ENCODE measurements around the gene ZNF415.
"Not testable (repeated sequence)": the region's sequence is repeated elsewhere in the genome, so short reads cannot be mapped to it uniquely, and the experiment has no call there.

Gene ZNF415

DNA sequence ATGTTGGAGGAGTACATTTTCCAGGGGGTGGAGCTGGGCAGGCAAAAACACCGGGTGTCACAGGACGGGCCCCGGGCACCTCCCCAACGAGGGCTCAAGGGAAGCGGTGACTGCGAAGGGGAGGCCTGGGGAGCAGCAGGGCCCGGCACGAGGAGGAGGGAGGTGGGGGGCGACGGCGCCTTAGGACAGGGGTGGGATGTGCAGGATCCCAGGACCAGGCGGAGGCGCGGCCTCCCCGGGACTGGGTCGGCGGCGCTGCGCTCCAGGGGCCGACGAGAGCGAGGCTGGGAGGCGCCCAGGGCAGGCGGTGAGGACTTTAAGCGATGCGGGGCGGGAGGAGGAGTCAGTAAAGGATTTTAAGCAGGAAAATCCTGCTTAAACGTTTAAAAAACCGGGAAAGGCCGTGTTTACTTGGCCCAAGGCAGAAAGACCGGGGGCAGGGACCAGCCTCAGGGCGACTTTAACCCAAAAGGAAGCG lies 29.9 kb downstream of the ZNF415 start:
- DNase-seq (ENCODE audit: low read depth in 2 of 2): peak in 1 of 2 donors; percentile 12

DNA sequence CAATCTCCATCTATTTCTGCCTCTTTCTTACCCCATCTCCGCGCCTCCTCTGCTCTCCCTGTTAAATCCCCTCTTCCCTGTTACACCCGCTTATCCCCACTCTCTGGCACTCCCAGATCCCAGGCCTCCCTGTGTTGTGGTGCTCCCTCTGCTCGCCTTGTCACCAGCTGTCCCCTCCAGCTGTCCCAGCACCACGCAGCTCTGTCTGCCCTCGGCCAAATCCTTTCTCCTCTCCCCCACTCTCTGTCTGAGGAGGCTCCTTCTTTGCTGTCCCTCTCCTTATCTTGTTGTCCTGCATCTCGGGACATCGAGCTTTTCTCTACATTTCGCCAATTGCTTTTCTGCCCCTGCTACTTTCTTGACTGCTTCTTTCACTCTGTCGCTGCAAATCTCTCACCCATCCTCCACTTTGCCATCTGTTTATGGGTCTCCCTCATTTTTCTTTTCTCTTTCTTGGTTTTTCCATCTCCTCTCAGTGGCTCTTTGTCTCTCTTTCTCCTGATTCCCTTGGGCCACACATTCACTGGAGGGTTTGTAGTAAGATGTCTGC lies 30.4 kb downstream of the ZNF415 start:
- DNase-seq (ENCODE audit: low read depth in 2 of 2): no peak

DNA sequence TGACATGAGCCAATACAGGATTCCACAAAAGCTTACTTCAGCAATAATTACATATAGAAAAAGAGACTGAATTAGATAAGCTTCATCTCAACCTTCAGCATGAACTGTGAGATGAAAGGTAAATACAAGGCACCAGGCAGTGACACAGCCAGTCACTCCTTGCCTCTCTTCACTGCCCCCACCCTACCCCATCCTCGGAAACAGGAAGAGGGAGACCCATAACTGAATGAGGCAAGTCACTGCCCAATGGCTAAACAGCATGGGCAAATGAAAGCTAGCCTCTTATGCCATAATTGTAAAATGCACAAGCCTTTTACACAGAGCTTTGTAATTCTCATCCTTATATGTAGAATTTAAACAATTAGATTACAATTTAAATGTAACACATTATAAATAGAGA lies 31.2 kb downstream of the ZNF415 start:
- DNase-seq (ENCODE audit: low read depth in 2 of 2): no peak

DNA sequence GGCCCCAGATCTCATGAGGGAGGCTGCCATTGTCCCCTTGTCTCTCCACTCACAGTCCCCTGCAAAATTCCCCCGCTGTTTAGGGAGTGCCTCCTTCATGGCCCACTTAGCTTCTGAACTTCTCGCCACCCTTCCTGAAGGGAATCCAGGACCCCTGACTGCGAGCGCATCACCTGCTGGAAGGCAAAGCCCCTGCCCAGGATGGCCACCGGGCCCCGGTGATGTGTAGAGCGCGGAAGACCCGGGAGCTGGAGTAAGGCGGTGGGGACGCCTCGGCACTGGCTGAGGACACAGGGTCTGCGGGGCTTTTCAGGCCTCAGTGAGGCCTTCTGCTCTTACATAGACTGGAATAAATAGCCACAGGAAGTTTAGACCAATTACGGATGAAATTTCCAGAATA lies 34.1 kb downstream of the ZNF415 start:
- DNase-seq (ENCODE audit: low read depth in 2 of 2): not testable (repeated sequence)

DNA sequence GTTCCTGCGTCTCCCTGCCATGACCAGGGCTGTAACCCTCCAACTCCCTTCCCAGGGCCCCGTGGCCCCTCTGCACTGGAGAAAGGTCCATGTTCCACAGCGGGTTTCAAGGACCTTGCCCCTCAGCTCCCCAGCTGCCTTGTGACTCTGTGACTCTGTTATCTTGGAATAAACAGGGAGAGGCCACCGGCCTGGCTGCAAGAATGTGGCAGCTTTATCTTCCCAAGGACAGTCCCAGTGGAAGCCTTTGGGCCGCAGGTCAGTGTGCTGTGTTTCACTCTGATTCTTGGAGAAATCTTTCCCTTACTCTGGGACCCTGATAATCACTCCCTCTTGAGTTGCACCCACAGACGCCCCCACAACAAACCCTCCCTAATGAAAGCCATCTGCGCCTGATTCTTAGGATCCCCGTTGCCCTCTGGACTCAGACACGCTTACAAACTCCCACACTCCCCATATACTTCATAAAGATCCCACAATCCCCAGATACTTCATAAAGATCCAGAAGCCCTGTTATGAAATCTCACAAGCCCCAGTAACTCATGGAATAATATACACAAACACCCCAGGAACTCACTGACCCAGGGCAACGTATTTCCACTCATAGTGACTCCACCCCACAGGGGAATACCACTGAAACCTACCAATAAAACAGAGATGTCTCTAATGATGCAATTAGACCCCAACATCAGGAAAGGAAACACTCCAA lies 35.6 kb downstream of the ZNF415 start:
- not testable (repeated sequence) for DNase-seq (ENCODE audit: low read depth in 2 of 2)

- DNase-seq (ENCODE audit: low read depth in 2 of 2): not testable (repeated sequence)
Measured at GRCh38 chr19:53096579-53096978, 36.1 kb downstream of the ZNF415 start.

- no peak for DNase-seq (ENCODE audit: low read depth in 2 of 2)
Measured at GRCh38 chr19:53094754-53095575, 37.7 kb downstream of the ZNF415 start.

DNA sequence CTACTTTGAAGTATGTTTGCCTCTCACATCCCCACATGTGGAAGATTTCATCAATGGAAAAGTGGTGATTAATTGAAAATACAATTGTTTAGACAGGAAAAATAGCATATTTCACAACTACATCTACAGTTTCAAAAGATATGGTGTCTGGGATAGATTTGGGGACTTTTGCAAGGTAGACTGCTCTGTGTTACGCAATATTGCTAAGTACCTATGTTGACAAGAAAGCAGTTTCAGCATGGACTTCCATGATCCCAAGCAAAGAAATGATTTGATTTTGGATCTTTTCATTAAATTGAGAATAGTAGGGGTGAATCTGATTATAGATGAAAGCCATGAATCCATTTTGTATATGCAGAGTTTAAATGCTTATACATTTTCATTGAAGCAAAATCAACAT lies 40.0 kb downstream of the ZNF415 start:
- DNase-seq (ENCODE audit: low read depth in 2 of 2): no peak

GRCh38 chr19:53091413-53092254 lies 41.1 kb downstream of the ZNF415 start:
- no peak for DNase-seq (ENCODE audit: low read depth in 2 of 2)

DNA sequence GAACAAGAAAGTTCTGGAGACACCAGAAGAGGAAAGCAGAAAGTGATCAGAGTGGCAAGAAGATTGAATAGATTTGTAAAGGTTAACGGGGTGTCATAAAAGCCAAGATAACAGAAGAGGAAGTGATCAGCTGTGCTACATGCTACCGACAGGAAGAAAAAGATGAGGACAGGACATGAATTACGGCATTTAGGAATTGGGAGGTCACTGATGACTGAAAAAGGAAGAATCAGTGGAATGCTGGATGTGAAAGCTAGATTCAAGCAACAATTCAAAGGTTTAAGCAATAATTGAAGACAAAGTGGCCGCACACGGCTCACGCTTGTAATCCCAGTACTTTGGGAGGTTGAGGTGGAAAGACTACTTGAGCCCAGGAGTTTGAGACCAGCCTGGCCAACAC lies 44.6 kb downstream of the ZNF415 start:
- no peak for DNase-seq (ENCODE audit: low read depth in 2 of 2)

DNA sequence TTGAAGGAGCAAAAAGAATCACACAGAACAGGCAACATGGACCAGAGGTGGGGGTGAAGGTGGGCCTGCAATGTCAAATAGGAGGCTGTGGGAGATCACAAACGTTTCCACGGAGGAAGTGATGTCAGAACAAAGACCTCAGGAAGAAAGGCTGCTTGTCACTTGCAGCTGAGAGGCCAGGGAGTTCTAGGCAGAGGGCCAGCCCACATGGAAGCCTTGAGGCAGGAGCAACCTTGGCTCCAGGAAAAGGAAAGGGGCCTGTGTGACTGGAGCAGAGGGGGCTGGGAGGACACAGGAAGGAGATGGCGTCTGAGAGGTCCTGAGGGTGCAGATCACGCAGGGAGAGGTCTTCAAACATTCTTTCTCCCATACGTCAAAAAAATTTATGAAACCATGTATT lies 45.8 kb downstream of the ZNF415 start:
- no peak for DNase-seq (ENCODE audit: low read depth in 2 of 2)

DNA sequence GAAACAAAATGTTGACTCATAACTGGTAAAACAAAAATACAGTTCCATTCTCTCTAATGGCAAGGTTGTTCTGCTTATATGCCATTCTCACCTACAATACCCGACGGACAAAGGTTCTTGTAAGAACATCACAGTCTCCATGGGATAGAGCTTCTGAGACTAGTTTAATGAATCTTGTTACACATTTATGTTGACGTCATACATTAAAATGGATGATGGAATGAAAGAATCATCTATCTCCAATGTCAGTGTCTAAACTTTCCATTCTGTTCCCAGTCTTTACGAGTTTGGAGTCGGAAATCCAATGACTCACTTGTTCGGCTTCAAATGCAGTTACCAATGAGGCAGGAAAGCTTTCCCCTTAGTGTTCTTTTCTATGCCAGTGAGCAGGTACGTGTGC lies 47.2 kb downstream of the ZNF415 start:
- DNase-seq (ENCODE audit: low read depth in 2 of 2): no peak

- DNase-seq (ENCODE audit: low read depth in 2 of 2): no peak
Measured at GRCh38 chr19:53082929-53083328, 49.8 kb downstream of the ZNF415 start.

DNA sequence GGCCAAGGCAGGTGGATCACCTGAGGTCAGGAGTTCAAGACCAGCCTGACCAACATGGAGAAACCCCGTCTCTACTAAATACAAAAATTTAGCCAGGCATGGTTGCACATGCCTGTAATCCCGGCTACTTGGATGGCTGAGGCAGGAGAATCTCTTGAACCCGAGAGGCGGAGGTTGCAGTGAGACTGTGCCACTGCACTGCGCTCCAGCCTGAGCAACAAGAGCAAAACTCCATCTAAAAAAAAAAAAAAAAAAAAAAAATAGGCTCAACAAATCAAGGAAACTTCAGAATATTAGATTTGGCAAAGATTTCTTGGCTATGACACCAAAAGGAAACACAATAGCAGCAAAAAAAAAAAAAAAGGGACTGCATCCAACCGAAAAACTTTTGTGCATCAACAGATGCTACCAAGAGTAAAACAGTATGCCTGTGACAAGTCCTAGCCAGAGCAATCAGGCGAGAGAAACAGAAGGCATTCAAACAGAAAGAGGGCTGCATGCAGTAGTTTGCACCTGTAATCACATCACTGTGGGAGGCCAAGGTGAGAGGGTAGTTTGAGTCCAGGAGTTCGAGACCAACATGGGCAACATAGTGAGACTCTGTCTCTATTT lies 53.3 kb downstream of the ZNF415 start:
- DNase-seq (ENCODE audit: low read depth in 2 of 2): no peak

GRCh38 chr19:53078668-53079067 lies 54.0 kb downstream of the ZNF415 start:
- DNase-seq (ENCODE audit: low read depth in 2 of 2): no peak

- no peak for DNase-seq (ENCODE audit: low read depth in 2 of 2)
Measured at GRCh38 chr19:53076984-53077383, 55.7 kb downstream of the ZNF415 start.

DNA sequence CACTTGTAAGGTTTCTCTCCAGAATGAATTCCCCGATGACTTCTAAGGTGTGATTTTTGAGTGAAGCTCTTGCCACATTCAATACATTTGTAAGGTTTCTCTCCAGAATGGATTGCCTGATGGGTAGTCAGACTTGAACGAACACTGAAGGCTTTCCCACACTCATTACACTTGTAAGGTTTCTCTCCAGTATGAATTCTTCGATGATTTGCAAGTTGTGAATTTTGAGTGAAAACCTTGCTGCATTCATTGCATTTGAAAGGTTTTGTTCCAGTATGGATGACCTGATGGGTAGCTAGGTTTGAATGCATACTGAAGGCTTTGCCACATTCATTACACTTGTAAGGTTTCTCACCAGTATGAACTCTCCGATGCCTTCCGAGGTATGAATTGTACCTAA lies 63.9 kb downstream of the ZNF415 start:
- DNase-seq (ENCODE audit: low read depth in 2 of 2): no peak

DNA sequence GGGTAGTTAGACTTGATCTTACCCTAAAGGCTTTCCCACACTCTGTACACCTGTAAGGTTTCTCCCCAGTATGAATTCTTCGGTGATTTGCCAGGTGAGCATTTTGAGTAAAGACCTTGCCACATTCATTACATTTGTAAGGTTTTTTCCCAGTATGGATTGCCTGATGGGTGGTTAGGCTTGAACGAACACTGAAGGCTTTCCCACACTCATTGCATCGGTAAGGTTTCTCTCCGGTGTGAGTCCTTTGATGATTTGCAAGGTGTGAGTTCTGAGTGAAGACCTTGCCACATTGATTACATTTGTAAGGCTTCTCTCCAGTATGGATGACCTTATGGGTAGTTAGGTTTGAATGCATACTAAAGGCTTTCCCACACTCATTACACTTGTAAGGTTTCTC lies 64.5 kb downstream of the ZNF415 start:
- DNase-seq (ENCODE audit: low read depth in 2 of 2): no peak

- DNase-seq (ENCODE audit: low read depth in 2 of 2): no peak
Measured at GRCh38 chr19:53057904-53058580, 74.7 kb downstream of the ZNF415 start.

Data from stimulated activated CD8-positive, alpha-beta memory T cell treated with anti-CD3 and anti-CD28 coated beads, Interleukin-2, amount 100 ng/mL, for 1 hour (primary cell).